HG03039 (cell line): Measurements from ENCODE around the gene DNM3.

ENCODE experiments used
- ATAC-seq: cut with Tn5 transposase; IDR thresholded peaks from one replicate; pipeline ENCODE4 v1.9.1; 2021; ENCODE audit warnings: mild to moderate bottlenecking, moderate library complexity; ENCODE audit not compliant: unreplicated experiment

The DNM3 gene

GRCh38 chr1:171966426-171967220 is 125.3 kb downstream of the DNM3 start:
- no peak for ATAC-seq

DNA sequence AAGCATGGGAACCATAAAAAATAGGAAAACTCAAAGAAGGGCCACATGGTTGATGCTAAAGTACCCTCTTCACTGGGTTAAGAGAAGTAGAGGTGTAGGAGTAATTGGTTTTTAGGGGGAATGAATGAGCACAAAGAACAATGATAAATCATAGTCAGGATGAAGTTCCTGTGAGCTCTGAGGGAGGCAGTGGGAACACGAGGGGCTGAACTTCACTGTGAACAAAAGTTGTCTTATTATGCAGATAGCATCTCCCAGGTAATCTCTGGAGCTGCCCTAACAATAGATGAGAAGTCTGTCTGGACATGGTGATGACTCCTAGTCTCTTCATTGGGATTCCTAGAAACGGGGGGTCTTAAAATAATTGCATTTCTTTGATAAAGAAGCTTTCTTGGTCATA is 127.9 kb downstream of the DNM3 start:
- ATAC-seq, result no peak

DNA sequence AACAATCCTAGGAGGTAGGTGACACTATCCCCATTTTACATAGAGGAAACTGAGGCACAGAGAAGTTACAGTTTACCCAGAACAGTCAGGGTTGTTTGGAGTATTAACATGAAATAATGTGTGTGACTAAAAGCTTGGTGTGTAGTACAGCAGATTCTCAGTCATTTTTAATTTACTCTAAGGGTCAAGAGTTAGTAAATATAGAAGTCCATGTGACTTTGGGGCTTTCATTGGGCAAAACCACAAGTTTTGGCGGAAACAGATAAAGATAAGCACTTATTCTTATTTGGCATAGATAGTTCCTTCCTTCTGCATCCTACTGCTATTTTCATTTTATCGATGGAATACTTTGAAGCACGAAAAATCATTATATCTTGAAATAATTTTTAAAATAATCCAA is 128.5 kb downstream of the DNM3 start:
- ATAC-seq, result no peak

GRCh38 chr1:171972846-171973245 is 131.5 kb downstream of the DNM3 start:
- no peak for ATAC-seq

DNA sequence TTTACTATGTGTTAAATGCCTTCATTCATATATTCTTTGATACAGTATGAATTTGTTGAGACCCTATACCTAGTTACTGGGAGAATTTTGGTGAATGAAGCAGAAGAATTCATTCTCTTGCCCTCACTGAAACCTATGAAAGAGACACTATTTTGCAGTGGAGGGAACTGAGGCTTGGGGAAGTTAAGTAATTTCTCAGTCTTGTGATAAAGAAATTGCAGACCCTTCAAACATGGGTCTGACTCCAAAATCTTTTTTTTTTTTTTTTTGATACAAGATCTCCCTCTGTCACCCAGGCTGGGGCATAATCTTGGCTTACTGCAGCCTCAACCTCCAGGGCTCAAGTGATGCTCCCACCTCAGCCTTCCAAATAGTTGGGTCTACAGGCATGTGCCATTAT is 132.1 kb downstream of the DNM3 start:
- ATAC-seq, result no peak

DNA sequence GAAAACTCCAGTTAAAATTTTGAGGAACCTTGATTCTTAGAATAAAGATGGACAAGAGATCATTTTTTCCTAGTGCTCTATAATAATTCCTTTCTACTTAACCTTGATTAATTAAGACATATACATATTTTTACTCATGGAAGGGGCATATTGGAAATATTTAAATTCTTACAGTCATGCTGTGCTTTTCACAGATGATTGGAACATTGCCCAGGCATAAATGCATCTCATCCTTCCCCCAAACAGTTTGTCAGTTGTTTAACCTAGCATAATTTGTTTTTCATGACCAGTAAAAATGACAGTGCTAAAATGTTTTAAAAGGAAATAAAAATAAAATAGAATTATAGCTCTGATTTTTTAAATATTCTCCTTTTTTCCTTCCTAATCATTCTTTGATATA is 140.0 kb downstream of the DNM3 start:
- ATAC-seq, result no peak

DNA sequence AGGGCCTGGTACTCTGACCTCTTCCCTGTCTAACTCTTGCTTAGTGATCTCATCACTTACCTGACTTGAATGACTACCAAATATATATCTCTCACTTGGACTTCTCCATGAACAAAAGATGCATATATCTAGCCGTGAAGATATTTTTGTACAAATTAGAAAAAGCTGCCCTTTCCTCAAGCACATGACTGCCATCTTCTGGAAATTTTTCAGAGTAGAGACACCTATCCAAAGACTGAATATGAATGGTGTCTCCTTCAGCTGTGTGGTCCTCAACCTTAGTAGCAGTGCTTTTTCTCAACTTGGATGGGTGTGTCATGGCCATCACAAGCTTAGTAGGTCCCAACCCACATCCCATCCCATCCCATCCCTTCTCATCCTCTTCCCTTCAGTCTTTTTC is 142.3 kb downstream of the DNM3 start:
- no peak for ATAC-seq

GRCh38 chr1:171984262-171984661 is 143.0 kb downstream of the DNM3 start:
- no peak for ATAC-seq

GRCh38 chr1:171984850-171985485 is 143.7 kb downstream of the DNM3 start:
- no peak for ATAC-seq

- no peak for ATAC-seq
These were observed 144.3 kb downstream of the DNM3 start for GRCh38 chr1:171985639-171986038.

DNA sequence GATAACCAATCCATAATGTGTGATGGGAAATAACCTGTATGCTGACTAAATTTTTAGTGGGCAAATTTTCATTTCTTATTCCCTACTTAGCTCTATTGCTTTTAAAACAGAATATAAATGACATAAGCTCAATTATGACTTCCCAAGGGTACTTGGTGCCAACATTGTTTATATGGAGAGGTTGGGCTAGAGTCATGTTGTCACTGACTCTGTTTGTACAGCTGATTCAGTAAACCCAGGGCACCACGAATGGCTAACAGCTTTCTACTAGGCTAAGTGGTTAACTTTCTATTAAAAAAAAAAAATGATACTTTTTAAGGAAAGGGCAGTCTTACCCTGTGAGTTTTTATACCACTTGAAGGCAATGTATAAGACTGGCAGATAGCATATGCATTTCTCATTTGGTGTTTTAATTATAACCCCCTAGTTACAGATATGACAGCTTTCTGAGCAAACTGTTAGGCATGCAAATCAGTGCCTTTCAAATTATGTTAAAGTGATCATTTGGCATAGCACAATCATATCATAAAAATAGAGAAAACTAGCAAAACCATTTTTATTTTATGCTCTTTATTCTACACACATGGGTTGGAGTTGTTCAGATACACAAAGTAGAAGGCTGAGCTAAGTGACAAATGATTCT is 147.1 kb downstream of the DNM3 start:
- no peak for ATAC-seq

DNA sequence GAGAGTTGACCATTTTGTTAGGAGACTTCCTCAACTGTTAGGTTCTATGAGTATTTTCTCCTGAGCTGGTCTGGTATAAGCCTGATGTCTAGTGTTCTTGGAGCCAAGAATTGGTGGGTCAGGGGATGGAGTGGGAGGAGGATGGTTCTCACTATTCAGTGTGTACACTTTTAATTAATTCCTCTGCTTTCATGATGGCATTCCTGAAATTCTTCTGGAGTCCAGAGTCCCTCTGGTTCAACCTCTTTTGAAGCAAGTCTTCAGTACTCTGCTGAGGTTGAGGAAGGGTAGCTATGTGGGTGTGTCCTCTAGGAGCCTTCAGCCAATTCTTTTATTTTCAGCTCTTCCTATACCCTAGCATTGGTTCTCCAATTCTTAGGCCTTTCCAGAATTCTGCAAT is 149.1 kb downstream of the DNM3 start:
- no peak for ATAC-seq

- ATAC-seq, result no peak
These were observed 153.0 kb downstream of the DNM3 start for GRCh38 chr1:171994293-171994692.

- no peak for ATAC-seq
These were observed 154.3 kb downstream of the DNM3 start for GRCh38 chr1:171995573-171995972.

DNA sequence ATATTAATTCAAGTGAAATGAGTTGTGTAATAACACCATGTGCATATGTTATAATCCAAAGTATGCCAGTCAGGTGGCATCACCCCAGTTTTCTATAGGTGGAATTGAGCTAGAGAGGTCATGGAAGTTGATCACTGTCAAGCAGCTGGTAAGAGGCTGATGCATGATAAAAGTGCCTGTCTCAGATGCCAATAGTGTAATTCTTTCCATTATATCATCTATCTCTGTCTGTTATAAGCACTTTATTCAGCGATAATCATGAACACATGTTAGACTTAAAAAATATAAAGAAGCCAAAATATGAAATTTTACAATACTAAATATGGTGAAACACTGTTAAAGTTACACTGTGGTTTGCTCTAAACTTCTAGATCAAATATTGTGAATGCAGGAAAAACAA is 156.6 kb downstream of the DNM3 start:
- ATAC-seq, result no peak

- ATAC-seq, result no peak
These were observed 157.4 kb downstream of the DNM3 start for GRCh38 chr1:171998711-171999110.

DNA sequence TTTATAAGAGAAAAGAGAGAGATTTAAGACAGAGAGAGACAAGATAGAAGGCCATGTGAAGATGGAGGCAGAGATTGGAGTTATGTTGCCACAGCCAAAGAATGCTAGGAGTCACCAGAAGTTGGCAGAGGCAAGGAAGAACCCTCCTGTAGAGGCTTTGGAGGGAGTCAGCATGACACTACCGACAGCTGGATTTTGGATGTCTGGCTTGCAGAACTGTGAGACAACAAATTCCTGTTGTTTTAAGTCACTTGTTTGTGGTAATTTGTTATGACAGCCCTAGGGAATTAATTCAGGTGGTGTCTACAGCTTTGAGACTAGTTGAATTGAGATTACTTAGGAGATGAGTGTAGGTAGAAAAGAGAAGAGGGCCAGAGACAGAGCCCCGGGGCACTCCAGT is 158.5 kb downstream of the DNM3 start:
- no peak for ATAC-seq

DNA sequence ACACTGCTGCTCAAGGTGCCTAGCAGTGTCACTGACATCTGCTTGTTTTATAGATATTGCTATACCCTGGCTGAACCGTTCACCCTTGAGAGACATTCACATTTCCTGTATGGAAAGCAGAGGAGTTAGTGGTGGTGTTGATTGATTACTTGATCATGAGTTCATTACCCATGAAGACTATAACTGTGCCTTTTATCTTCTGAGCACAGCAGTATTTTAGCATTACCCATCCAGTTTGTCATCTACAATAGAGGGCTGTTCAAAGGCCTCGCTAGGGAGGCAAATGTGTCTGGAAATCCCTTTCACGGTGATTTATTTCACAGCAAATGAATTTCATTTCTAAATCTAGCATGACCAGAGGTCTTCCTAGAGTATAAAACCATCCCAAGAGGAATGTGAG is 160.0 kb downstream of the DNM3 start:
- ATAC-seq, result no peak

GRCh38 chr1:172002725-172003345 is 161.5 kb downstream of the DNM3 start:
- no peak for ATAC-seq

DNA sequence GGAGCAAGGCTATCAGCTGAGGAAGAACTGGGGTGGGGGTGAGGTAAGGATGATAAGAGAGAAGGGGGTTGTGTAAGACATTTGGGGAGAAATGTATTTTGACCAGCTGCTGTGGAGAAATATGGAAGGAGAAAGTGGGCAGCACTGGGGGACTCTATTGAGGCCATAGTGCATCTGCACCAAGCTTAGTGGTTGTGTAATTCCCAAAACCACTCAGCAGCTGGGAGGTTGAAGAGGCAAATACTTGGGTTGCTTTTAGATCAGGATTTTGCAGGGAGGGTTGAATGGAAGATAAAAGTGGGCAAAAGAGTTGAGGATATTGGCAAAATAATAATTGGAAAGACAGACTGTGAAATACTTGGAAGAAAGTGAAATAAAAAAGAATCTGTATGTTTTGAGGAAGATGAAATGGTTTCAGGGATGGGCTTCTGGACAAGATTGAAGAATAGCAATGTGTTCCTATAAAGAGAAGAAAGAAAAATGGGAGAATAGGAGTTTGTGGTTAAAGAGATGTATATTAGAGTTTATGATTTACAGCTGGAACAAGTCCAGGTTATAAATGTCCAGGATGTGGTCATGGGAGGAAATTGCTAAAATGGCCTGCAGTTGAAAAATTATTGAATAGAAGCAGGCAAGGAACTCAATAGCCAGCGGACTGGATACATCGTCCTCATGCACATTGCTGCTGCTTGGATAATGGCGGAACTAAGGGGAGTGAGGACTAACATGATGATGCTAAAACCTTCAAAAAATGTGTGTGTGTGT is 162.7 kb downstream of the DNM3 start:
- no peak for ATAC-seq

- no peak for ATAC-seq
These were observed 163.4 kb downstream of the DNM3 start for GRCh38 chr1:172004671-172005070.
